ENCODE results near the gene MANBA.
"Not testable (repeated sequence)": the region's sequence is repeated elsewhere in the genome, so short reads cannot be mapped to it uniquely, and the experiment has no call there.

Gene MANBA

DNA sequence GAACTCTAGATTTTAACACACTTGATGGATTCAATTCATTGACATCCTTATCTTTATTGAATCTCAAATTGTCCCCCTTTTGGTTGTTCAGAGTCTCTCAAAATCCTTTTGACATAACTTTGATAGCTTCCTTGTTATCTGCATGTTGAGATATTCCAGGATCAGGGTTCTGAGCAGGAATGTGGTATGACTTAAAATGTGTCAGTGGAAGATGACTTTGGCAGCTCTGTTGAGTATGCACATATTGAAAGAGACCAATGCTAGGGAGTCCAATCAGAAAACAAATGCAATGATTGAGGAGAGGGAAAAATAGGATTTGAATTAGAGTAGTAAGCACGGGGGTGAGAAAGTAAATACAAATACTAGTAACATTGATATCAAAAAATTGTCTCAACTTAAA, 93.8 kb downstream of the MANBA start:
- no peak for DNase-seq

DNA sequence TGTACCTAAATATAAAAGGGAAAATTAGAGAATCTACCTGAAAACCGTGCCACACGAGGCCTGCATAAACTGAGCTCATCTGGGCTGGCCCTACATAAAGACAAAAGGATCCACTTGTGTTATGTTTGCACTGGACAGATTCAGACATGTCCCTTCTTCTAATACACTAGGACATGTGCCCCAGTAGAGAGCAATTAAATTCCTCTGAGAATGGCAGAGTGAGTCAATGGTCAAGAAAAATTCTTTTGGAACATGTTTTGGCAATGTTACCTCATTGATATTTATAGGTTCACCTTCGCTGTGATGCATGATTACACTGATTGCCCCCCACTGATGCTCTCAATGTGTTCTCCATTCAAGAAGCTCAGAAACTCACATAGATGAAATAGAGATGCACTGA, 95.2 kb downstream of the MANBA start:
- DNase-seq = no peak

- DNase-seq = no peak
Measured at GRCh38 chr4:102663073-102663472, 97.7 kb downstream of the MANBA start.

- no peak for DNase-seq
Measured at GRCh38 chr4:102657206-102657605, 103.6 kb downstream of the MANBA start.

DNA sequence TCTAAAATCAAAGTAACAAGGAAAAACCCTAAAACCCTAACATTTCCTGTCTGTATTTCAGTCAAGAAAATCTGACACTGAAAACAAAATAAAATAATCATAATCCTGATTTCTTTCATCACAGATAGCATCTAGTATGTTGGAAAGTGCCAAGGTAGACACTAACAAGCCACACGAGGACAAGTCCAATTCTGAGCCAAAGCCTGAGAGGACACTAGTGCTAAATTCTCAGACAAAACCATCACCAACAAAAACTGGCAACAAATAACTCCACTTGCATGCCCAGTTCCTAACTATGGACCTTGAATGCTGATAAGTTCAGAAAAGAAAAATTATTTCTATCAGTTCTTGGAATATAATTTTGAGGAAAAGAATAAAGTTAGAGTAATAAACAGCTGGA, 113.7 kb downstream of the MANBA start:
- DNase-seq = no peak

DNA sequence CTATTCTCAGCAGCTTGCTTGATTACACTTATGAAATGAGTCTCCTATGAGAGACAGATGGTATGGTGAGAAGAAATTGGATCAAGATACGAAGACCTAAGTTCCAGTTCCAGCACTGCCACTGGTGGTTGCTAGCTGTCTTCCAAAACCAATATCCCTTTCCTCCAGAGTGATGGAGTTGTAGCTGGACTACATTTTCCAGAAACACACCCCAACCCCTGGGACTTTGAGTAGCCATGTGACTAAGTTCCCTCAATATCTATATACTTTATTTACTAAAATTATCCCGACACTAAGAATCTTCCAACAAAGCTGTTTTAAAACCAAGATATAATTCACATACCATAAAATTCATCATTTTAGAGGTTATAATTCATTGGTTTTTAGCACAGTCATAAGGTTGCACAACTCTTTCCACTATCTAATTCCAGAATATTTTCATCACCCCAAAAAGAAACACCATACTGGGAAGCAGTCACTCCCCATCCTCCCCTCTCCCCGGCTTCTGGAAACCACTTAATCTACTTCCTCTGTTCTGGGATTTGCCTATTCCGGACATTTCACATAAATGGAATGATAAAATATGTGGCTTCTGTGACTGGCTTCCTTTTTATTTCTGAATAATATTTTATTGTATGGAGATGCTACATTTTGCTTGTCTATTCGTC, 118.0 kb downstream of the MANBA start:
- DNase-seq = no peak

DNA sequence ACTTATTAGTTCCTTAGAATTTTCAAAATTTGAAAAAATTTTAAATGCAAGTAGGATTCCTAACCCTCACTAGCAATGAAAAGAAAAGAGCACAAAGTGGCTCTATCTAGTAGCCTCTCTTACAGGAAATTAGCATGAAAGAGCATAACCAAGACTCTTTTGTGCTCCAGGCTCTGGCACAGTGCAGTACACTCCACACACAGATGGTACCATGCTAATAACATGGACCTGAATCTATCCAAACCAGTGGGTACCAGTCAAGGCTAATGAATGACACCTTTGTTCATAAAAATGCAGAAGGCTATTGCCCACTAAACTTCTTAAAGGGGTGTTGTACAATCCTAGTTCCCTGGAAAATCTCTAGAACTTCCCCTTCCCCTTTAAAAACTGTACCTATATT, 119.0 kb downstream of the MANBA start:
- no peak for DNase-seq

- DNase-seq = no peak
Measured at GRCh38 chr4:102640669-102641068, 120.1 kb downstream of the MANBA start.

DNA sequence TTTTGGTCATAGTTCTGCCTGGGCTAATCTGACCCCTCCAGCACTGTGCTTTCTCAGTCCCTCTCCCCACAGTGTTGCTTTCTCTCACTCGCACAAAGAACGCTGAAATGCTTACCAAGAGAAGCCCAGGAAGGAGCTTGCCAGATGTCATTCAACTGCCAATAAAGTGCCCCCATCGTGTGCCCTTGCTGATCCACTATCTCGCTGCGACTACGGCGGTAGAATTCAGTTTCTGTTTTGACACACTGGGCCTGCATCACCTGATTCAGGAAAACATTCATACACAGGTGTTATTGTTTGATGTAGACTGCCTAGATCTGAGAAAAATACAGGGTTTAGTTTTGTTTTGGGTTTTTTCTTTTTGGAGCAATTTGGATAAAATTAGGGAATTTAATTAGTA, 121.2 kb downstream of the MANBA start:
- no peak for DNase-seq

DNA sequence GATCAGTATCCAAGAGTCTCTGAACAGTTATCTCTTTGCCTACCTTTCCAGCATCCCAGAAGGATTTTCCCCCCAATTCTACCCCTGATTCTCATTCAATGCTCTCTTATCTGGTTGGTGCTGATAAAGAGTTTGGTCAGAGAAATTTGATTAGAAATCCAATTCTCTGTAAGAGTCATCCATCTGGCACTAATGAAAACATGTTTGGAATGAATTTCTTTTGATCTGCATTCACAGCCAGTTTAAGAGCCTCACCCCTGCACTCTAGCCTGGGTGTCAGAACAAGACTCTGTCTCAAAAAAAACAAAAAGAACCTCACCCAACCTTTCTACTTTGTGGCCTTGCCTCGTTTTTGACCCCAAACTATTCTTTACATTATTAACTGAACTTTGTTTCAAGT, 122.1 kb downstream of the MANBA start:
- no peak for DNase-seq

- DNase-seq = no peak
Measured at GRCh38 chr4:102637391-102637790, 123.4 kb downstream of the MANBA start.

GRCh38 chr4:102633100-102633499, 127.7 kb downstream of the MANBA start:
- DNase-seq = no peak

DNA sequence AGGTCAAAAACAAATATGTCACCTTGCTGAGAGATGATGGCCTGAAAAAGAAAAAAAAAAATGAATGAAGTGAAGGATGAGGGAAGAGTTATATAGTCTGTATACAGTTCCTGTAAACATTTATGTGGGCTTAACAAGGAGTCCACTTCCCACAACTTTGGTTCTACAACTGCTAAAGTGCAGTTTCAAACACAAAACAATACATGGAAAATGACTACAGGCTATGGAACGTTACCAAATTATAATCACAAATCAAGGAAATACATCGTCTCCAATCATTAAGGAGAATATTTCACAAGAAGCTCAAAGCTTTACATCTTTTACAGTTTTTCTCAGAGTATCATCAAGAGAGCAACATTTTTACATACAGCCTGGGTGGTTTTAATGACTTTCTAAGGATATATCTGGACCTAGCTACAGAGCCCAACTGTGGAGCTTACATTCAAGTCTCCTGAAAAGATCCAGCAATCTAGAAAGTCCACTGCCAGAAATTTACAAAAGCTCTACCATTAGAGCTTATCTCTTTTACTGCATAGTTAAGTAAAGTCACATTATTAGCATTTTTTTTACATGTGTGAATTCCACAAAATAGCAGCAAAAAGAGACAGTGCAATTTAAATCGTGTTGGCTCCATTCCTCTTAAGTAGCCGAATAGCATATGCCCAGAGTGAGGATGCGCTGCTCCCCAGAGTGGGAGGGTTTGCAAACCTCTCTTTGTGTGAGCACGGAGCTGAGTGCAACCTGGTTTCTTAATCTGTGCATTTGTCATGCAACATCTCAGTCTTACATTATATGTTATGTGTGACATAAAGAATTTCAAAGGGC, 128.3 kb downstream of the MANBA start:
- no peak for DNase-seq

GRCh38 chr4:102631616-102632015, 129.2 kb downstream of the MANBA start:
- no peak for DNase-seq

DNA sequence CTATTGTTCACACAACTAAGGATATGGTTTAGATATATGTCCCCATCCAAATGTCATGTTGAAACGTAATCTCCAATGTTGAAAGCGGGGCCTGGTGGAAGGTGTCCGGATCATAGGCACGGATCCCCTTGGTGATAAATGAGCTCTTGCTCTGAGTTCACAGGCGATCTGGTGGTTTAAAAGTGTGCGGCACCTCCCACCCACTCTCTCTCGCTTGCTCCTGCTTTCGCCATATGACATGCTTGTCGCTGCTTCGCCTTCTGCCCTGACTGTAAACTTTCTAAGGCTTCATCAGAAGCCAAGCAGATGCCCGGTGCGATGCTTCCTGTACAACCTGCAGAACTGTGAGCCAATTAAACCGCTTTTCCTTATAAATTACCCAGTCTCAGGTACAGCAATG, 131.1 kb downstream of the MANBA start:
- DNase-seq = peak in 1 of 2 donors; percentile 26

- DNase-seq = peak in 1 of 2 donors; percentile 41
Measured at GRCh38 chr4:102627831-102628523, 132.8 kb downstream of the MANBA start.

- DNase-seq = peak; percentile 64
Measured at GRCh38 chr4:102625232-102625930, 135.4 kb downstream of the MANBA start.

- DNase-seq = no peak
Measured at GRCh38 chr4:102624505-102624904, 136.3 kb downstream of the MANBA start.

GRCh38 chr4:102623622-102624021, 137.1 kb downstream of the MANBA start:
- DNase-seq = no peak

DNA sequence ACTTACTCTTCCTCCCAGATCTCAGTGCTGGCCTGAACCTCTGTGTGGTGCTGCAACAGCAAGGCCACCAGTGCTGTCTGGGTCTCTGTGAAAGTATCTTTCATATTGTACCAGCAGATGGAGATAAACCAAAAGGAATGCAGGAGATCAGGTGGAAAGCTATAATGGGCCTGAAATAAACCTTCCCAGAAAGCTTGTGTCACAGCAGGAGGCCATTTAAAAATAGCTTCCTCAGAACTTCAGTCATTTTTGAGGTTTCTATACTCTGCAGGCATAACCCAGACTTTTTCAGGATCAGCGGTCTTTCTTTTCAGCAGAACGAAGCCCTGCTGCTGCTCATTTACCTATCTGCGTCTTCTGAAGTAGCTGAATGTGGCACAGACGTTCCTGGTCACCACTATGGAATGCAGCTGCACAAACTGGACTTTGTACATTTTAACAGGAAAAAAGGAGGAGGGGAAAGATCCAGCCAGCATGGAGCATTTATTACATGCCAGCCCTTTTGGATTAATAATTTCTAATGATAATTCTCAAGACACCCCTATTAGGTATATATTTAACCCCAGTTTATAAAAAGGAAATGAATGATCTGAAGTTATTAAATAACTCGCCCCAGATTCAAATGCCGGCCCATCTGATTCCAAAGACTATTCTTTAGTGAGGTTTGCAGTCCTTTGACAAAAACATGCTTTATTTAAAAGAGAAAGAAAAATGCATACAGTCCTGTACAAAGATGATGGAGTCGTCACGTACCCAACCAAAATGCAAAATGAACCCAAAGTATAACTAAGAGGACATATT, 139.9 kb downstream of the MANBA start:
- DNase-seq = no peak

- DNase-seq = not testable (repeated sequence)
Measured at GRCh38 chr4:102619776-102620631, 140.8 kb downstream of the MANBA start.
